HCT116 (cell line): ENCODE results near the gene PSORS1C1.

Experiments used
- CBX3 ChIP-seq: IDR thresholded peaks from 2 replicates; pipeline ENCODE4 v1.6.1; 2012; ENCODE audit warnings: low read depth
- EZH2 ChIP-seq: fragments of 200-600 bp; sonication (generic); IDR thresholded peaks from 2 replicates; pipeline ENCODE4 v1.6.1; 2017; ENCODE audit warnings: antibody characterized with exemption, mixed run types
- EZH2phosphoT487 ChIP-seq: fragments of 200-600 bp; IDR thresholded peaks from 2 replicates; pipeline ENCODE4 v1.6.1; 2018; ENCODE audit warnings: antibody characterized with exemption, borderline replicate concordance
- JUND ChIP-seq: IDR thresholded peaks from 2 replicates; pipeline ENCODE4 v1.6.1; 2012
- MAX ChIP-seq: IDR thresholded peaks from 2 replicates; pipeline ENCODE4 v1.6.1; 2012
- POLR2A ChIP-seq: IDR thresholded peaks from 2 replicates; pipeline ENCODE4 v1.7.0; 2011; ENCODE audit warnings: borderline replicate concordance; ENCODE audit not compliant: insufficient read depth, insufficient read length; ENCODE audit errors: extremely low read depth
- POLR2AphosphoS5 ChIP-seq: IDR thresholded peaks from 2 replicates; pipeline ENCODE4 v1.6.1; 2011; ENCODE audit warnings: mild to moderate bottlenecking, low read depth, low read length, moderate library complexity
- RAD21 ChIP-seq: IDR thresholded peaks from 2 replicates; pipeline ENCODE4 v1.6.1; 2012; ENCODE audit warnings: low read depth, mild to moderate bottlenecking
- REST ChIP-seq: IDR thresholded peaks from 2 replicates; pipeline ENCODE4 v1.6.1; 2012; ENCODE audit warnings: low read depth
- SP1 ChIP-seq: IDR thresholded peaks from 2 replicates; pipeline ENCODE4 v1.6.1; 2012; ENCODE audit warnings: low read depth
- TCF7L2 ChIP-seq: IDR thresholded peaks from 2 replicates; pipeline ENCODE4 v1.7.0; 2011; ENCODE audit warnings: borderline replicate concordance, inconsistent platforms; ENCODE audit not compliant: insufficient read depth, insufficient read length; ENCODE audit errors: extremely low read depth
- ZNF274 ChIP-seq: fragments of 200-500 bp; sonication (Bioruptor generic); IDR thresholded peaks from 2 replicates; pipeline ENCODE4 v1.6.1; 2014; ENCODE audit warnings: mild to moderate bottlenecking, low read depth, low read length, inconsistent platforms
- TF ChIP-seq, protein P1 (sequence below), 3 experiments: fragments of 200-600 bp in 1 of 3; sonication (generic) in 1 of 3; IDR thresholded peaks in 2 of 3; conservative IDR thresholded peaks in 1 of 3; 2 replicates each; pipeline ENCODE4 v1.5.1; 2012 to 2017; ENCODE audit warnings: low read depth in 2 of 3, low read length in 2 of 3, antibody characterized with exemption in 1 of 3, borderline replicate concordance in 1 of 3, control low read depth in 1 of 3, mild to moderate bottlenecking in 1 of 3, mixed read lengths in 1 of 3, mixed run types in 1 of 3, moderate library complexity in 1 of 3; ENCODE audit not compliant: insufficient read depth in 1 of 3

GRCh38 chr6:31170987-31171671 is 56.5 kb downstream of the PSORS1C1 start:
- TF ChIP-seq TCF7L2 (no peak), RAD21 (no peak), POLR2A (no peak), ZNF274 (no peak), EZH2 (no peak), SP1 (no peak), JUND (no peak), MAX (no peak), POLR2AphosphoS5 (no peak), CBX3 (no peak), EZH2phosphoT487 (no peak), REST (no peak)
- TF ChIP-seq, protein P1, sequence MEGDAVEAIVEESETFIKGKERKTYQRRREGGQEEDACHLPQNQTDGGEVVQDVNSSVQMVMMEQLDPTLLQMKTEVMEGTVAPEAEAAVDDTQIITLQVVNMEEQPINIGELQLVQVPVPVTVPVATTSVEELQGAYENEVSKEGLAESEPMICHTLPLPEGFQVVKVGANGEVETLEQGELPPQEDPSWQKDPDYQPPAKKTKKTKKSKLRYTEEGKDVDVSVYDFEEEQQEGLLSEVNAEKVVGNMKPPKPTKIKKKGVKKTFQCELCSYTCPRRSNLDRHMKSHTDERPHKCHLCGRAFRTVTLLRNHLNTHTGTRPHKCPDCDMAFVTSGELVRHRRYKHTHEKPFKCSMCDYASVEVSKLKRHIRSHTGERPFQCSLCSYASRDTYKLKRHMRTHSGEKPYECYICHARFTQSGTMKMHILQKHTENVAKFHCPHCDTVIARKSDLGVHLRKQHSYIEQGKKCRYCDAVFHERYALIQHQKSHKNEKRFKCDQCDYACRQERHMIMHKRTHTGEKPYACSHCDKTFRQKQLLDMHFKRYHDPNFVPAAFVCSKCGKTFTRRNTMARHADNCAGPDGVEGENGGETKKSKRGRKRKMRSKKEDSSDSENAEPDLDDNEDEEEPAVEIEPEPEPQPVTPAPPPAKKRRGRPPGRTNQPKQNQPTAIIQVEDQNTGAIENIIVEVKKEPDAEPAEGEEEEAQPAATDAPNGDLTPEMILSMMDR (IDR thresholded peaks at IDR 0.05 in 2 of 3, conservative IDR thresholded peaks at IDR 0.05 in 1 of 3; ENCODE audit: borderline replicate concordance in 1 of 3, insufficient read depth in 1 of 3, low read depth in 2 of 3, low read length in 2 of 3), result no peak
